ENCODE measurements around the gene MRPS27.

Gene MRPS27

GRCh38 chr5:72234868-72235267, 85.2 kb downstream of the MRPS27 start:
- DNase-seq (ENCODE audit: low read depth, low spot score), result no peak
- H3K4me3 ChIP-seq (ENCODE audit: low read depth, low read length), result no peak overlapping the region
- TF ChIP-seq CTCF (IDR thresholded peaks at IDR 0.05; ENCODE audit: low read depth, low read length), result no peak
- in situ Hi-C loops (cut with HindIII; ENCODE audit: low sequenced_read_pairs), result no loop called here

DNA sequence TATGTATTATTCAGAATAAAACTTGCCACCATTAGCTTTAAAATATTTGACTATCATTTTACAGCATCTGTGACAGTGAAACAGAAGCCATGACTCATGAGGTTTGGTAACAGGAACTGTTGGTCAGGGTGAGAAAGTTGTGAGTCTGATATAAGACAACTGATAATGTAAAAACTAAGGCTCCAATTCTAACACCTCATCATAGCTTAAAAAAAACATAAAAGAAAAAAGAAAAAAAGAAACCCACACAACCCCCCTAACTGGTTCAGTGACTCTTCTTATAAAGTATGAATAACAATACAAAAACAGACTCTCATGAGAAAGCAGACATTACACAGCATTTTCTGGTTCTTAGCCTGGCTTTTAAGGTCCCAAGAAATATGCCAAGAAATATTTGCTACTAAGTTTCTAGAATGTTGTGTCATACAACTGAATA, 85.8 kb downstream of the MRPS27 start:
- DNase-seq (ENCODE audit: low read depth, low spot score), result peak; percentile 77
- no peak for TF ChIP-seq CTCF (IDR thresholded peaks at IDR 0.05; ENCODE audit: low read depth, low read length)
- H3K4me3 ChIP-seq (ENCODE audit: low read depth, low read length), result no peak overlapping the region
- in situ Hi-C loops (cut with HindIII; ENCODE audit: low sequenced_read_pairs), result no loop called here

DNA sequence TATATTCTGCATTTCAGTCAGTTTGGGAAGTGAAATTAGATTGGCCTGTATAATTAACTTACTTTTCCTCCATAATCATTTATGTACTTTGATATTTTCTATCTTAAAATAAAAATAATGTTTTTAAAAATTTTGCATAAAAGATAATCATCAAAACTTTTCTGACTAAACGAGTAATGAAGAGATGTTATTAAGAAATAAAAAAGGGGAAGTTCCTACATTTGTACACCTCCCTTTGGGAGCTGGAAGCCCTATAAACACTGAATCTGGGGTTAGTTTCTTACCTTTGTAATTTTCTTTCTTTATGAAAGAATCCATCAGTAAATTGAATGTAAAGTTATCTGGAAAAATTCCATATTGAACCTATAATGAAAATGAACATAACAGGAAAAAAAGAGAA, 86.2 kb downstream of the MRPS27 start:
- TF ChIP-seq CTCF (IDR thresholded peaks at IDR 0.05; ENCODE audit: low read depth, low read length), result no peak
- in situ Hi-C loops (cut with HindIII; ENCODE audit: low sequenced_read_pairs), result no loop called here
- H3K4me3 ChIP-seq (ENCODE audit: low read depth, low read length), result no peak overlapping the region
- no peak for DNase-seq (ENCODE audit: low read depth, low spot score)

DNA sequence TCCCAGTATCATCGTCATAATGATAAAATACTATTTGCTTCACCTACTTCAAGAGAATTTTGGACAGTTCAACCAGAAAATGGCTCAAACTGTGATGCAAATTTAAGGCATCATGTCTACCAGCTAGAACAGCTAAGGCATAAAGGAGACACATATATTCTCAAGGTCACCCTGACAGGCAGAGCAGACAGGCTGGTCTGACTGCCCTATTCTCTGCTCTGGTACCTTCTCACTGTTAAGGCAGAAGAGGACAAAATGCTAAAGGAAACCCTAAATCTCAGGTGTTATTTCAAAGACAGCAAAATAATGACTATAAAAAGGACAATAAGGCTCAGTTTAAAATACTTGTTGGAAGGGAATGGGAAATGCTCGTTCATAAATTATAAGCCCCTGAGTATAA, 87.2 kb downstream of the MRPS27 start:
- H3K4me3 ChIP-seq (ENCODE audit: low read depth, low read length), result no peak overlapping the region
- no peak for DNase-seq (ENCODE audit: low read depth, low spot score)
- TF ChIP-seq CTCF (IDR thresholded peaks at IDR 0.05; ENCODE audit: low read depth, low read length), result no peak
- in situ Hi-C loops (cut with HindIII; ENCODE audit: low sequenced_read_pairs), result no loop called here

DNA sequence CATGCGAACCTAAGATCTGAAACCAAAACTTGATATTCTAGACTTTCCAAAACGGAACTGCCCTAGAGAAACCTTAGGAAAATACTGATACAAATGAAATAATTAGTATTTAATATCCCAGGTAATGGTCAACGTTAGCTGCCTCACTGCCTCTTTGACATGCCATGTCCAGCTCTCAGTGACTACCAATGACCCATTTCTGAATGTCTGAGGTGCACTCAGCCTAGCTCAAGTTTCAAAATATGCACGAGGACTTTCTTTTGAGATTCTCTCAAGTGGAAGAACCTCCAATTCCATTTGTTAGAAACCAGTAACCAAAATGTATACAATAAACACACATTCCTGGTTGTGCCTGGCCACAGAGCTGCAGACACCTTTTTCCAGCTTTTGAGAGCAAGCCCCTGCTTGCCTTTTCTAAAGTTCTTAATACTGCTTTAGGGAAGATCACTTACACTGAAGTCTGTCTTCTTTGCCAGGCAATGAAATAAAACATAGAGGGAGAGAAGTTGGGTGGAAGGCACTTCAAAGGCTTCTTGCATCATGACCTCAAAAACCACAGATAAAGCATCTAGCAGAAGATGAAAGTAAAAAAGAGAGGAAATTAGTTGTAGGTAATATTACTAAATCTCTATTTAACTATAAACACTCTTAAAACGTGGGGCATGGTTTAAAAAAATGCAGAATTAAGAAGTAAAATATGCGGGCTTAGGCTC, 87.9 kb downstream of the MRPS27 start:
- DNase-seq (ENCODE audit: low read depth, low spot score), result peak; percentile 73

DNA sequence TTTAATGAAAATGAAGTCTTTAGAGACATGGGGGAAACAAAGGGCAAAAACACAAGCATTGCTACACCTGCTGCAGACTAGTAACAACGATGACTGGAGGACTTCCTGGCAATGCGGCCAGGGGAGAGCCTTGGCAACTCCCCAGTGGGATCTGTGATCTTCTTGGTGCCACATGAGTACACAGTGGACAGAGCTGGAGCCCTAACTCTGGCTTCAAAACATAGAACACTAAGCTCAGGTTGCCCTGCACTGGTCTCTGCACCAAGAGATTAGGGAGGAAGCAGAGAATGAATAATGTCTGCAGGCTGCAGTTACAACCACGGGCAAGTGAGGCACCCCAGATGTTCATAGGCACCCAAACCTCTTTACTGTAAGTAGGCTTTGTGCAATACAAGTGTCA, 91.1 kb downstream of the MRPS27 start:
- no peak for DNase-seq (ENCODE audit: low read depth, low spot score)
- no peak for TF ChIP-seq CTCF (IDR thresholded peaks at IDR 0.05; ENCODE audit: low read depth, low read length)
- in situ Hi-C loops (cut with HindIII; ENCODE audit: low sequenced_read_pairs), result no loop called here
- H3K4me3 ChIP-seq (ENCODE audit: low read depth, low read length), result no peak overlapping the region

More for the DNA sequence above, 87.9 kb downstream of the MRPS27 start:
- in situ Hi-C loops (cut with HindIII; ENCODE audit: low sequenced_read_pairs), result no loop called here
- TF ChIP-seq CTCF (IDR thresholded peaks at IDR 0.05; ENCODE audit: low read depth, low read length), result no peak
- no peak overlapping the region for H3K4me3 ChIP-seq (ENCODE audit: low read depth, low read length)

Data from astrocyte of the spinal cord (primary cell).